Panc1 (cell line): ENCODE measurements around the gene OTOP3. TPM values are rescaled to one million over a fixed set of nuclear protein-coding genes. Genes with fewer than 3 reads are reported as not detected.

Experiments used
- ATAC-seq: fragments of 200-7000 bp; cut with Tn5 transposase; 2 replicates; pipeline ENCODE4 v1.9.1; 2020; ENCODE audit warnings: mild to moderate bottlenecking, moderate library complexity
- BruUV-seq: library from RNA; stranded (reverse); fragments of 400-500 nt; replicated peaks from 2 replicates; lab custom pipeline; 2021; lab: Mats Ljungman, UMichigan
- CTCF ChIA-PET: fragments of 300-600 bp; sonication (Branson Sonifier 250); formaldehyde crosslinking; loops from one replicate; lab custom pipeline; 2022; ENCODE audit warnings: antibody characterized with exemption; lab: Charles Lee
- POLR2A ChIA-PET: fragments of 300-600 bp; sonication (Branson Sonifier 250); formaldehyde crosslinking; loops from one replicate; lab custom pipeline; 2022; ENCODE audit warnings: antibody characterized with exemption; lab: Charles Lee
- DNase-seq: peaks from one replicate; pipeline ENCODE4 v3.0.0-alpha.2; 2010; ENCODE audit warnings: low read depth, low spot score
- H3K27ac ChIP-seq: 2 replicates; pipeline ENCODE4 v1.5.1; 2011; ENCODE audit warnings: mild to moderate bottlenecking, low read length, inconsistent platforms
- H3K27me3 ChIP-seq: fragments of 200-500 bp; sonication (Bioruptor generic); 2 replicates; pipeline ENCODE4 v1.6.0; 2014; ENCODE audit warnings: low read length, inconsistent platforms; ENCODE audit not compliant: control insufficient read depth, insufficient read depth
- H3K36me3 ChIP-seq: fragments of 200-500 bp; sonication (Bioruptor generic); 2 replicates; pipeline ENCODE4 v1.5.1; 2014; ENCODE audit warnings: inconsistent platforms, mild to moderate bottlenecking, low read length, moderate library complexity; ENCODE audit not compliant: control insufficient read depth, insufficient read depth
- H3K4me1 ChIP-seq: 2 replicates; pipeline ENCODE4 v1.5.1; 2011; ENCODE audit warnings: inconsistent platforms, mild to moderate bottlenecking, low read length, moderate library complexity; ENCODE audit not compliant: control insufficient read depth, insufficient read depth
- H3K4me3 ChIP-seq, 2 experiments: 2 replicates each; pipeline ENCODE4 v1.5.1; 2011 to 2012; ENCODE audit warnings: low read depth in 2 of 2, low read length in 2 of 2, mild to moderate bottlenecking in 2 of 2, inconsistent platforms in 1 of 2, moderate library complexity in 1 of 2
- H3K9me3 ChIP-seq: fragments of 200-500 bp; sonication (Bioruptor generic); 2 replicates; pipeline ENCODE4 v1.5.1; 2014; ENCODE audit warnings: low read depth, mild to moderate bottlenecking, inconsistent platforms, low read length, moderate library complexity; ENCODE audit not compliant: control insufficient read depth, insufficient read depth
- POLR2AphosphoS5 ChIP-seq: IDR thresholded peaks from 2 replicates; pipeline ENCODE4 v1.6.1; 2012; ENCODE audit warnings: mild to moderate bottlenecking, low read depth, low read length, moderate library complexity
- REST ChIP-seq, 2 experiments: IDR thresholded peaks; 2 replicates each; pipeline ENCODE4 v1.6.1; 2011 to 2012; ENCODE audit warnings: low read depth in 2 of 2, control low read depth in 1 of 2, low read length in 1 of 2, mild to moderate bottlenecking in 1 of 2, moderate library complexity in 1 of 2; ENCODE audit not compliant: insufficient read depth in 1 of 2
- SIN3A ChIP-seq: IDR thresholded peaks from 2 replicates; pipeline ENCODE4 v1.6.1; 2012; ENCODE audit warnings: low read depth, mild to moderate bottlenecking, low read length, moderate library complexity, borderline replicate concordance; ENCODE audit not compliant: insufficient read depth
- TCF7L2 ChIP-seq: IDR thresholded peaks from 2 replicates; pipeline ENCODE4 v1.6.1; 2011; ENCODE audit warnings: mild to moderate bottlenecking, low read depth, low read length, inconsistent platforms
- in situ Hi-C: cut with HindIII; loops from 2 replicates; pipeline ENCODE4 v1.10.0; 2016; ENCODE audit warnings: low sequenced_read_pairs, low pct_unique_long_range_greater_than_20kb
- intact Hi-C: fragments of 100-400 bp; cut with micrococcal nuclease; formaldehyde crosslinking; loops from one replicate; pipeline ENCODE4 v1.10.0; 2022; ENCODE audit not compliant: unreplicated experiment
- total RNA-seq: library from RNA; stranded (reverse); gene quantifications from one replicate; pipeline ENCODE4 v1.2.1, GENCODE V29; 2021; ENCODE audit not compliant: unreplicated experiment
- TF ChIP-seq, protein P1 (sequence below): fragments of 450-650 bp; IDR thresholded peaks from 2 replicates; pipeline ENCODE4 v1.5.1; 2017; ENCODE audit warnings: mild to moderate bottlenecking

Gene OTOP3
- total RNA-seq, 1 experiment from 2014 or later: not detected

DNA sequence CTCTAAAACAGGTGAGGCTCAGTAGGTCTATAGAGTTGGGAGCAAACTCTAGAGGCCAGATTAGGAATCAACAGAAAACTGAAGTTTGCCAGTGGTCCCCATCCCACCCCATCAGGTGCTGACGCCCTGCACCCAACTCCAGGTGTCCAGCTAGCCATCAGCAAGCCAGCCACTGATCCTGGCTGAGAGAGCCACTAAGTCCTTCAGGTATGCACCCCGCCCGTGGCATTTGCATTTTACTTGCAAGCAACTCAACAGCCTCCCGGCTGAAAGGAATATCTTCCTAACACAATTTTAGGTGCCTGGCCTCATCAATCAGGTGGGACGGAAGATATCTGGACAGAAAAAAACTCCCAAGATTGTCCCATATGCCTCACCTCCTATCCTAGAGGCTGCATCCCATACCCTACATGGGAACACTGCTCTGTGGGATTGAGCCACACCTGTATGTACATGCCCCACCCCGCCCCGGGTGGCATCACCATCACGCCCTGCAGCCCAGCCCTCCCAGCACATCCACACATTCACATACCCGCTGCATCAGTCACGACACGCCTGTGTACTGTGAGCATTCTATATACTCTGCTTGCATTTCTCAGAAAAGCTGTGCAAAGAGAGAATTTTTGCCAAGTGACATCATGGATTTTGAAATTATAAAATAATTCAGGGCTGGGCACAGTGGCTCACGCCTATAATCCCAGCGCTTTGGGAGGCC is 8.3 kb downstream of the OTOP3 start:
- DNase-seq (no peak), ATAC-seq (no peak)
- Histone ChIP-seq H3K9me3 (no peaks in the 10 kb centered on the region), H3K4me3 (no peak overlapping the region), H3K4me1 (no peaks in the 10 kb centered on the region), H3K27me3 (no peaks in the 10 kb centered on the region; the same call in 1 of the 2 replicates), H3K36me3 (no peaks in the 10 kb centered on the region), H3K27ac (no peak overlapping the region)
- intact Hi-C loops: no loop called here
- TF ChIP-seq SIN3A (no peak), REST (IDR thresholded peaks at IDR 0.05; ENCODE audit: insufficient read depth in 1 of 2, low read depth in 2 of 2, low read length in 1 of 2) (no peak), POLR2AphosphoS5 (no peak), TCF7L2 (no peak)
- TF ChIP-seq, protein P1, sequence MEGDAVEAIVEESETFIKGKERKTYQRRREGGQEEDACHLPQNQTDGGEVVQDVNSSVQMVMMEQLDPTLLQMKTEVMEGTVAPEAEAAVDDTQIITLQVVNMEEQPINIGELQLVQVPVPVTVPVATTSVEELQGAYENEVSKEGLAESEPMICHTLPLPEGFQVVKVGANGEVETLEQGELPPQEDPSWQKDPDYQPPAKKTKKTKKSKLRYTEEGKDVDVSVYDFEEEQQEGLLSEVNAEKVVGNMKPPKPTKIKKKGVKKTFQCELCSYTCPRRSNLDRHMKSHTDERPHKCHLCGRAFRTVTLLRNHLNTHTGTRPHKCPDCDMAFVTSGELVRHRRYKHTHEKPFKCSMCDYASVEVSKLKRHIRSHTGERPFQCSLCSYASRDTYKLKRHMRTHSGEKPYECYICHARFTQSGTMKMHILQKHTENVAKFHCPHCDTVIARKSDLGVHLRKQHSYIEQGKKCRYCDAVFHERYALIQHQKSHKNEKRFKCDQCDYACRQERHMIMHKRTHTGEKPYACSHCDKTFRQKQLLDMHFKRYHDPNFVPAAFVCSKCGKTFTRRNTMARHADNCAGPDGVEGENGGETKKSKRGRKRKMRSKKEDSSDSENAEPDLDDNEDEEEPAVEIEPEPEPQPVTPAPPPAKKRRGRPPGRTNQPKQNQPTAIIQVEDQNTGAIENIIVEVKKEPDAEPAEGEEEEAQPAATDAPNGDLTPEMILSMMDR: no peak
- POLR2A ChIA-PET: no interaction called here
- CTCF ChIA-PET: no interaction called here
- BruUV-seq: no TSS peak
- in situ Hi-C loops: no loop called here

DNA sequence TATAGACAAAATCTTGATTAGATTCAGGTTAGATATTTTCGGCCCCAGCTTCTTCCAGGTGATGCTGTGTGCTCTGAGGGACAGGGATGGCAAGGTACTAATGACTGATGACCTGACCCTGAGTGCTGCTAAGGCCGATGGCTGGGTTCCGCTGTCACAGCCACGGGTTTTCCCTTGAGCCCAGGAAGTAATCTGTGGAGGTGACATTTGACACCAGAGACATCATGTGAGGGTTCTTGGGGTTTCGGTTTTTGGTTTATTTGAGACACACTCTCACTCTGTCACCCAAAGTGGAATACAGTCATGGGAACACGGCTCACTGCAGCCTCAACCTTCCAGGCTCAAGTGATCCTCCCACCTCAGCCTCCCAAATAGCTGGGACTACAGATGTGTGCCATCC is 9.8 kb downstream of the OTOP3 start:
- Histone ChIP-seq H3K4me1 (no peaks in the 10 kb centered on the region), H3K27ac (no peak overlapping the region), H3K27me3 (no peaks in the 10 kb centered on the region; the same call in 1 of the 2 replicates), H3K9me3 (no peaks in the 10 kb centered on the region), H3K36me3 (no peaks in the 10 kb centered on the region), H3K4me3 (no peak overlapping the region)
- no TSS peak for BruUV-seq
- in situ Hi-C loops (no loop called here), intact Hi-C loops (no loop called here)
- ChIA-PET CTCF (interaction anchor here (1.1 kb wide), 1 partner anchor 22 kb away, joined by 3 read pairs; the partner anchor contains the start of gene OTOP2), POLR2A (no interaction called here)
- no peak for TF ChIP-seq SIN3A
- TF ChIP-seq, protein P1: no peak
- no peak for TF ChIP-seq TCF7L2
- TF ChIP-seq POLR2AphosphoS5: no peak
- no peak for TF ChIP-seq REST (IDR thresholded peaks at IDR 0.05; ENCODE audit: insufficient read depth in 1 of 2, low read depth in 2 of 2, low read length in 1 of 2)
- DNase-seq (no peak), ATAC-seq (no peak)
